Right lobe of liver (tissue), 4 donors: ENCODE data around the gene MAP2K6.

Experiments used
- POLR2A ChIP-seq: fragments of 450-650 bp; IDR thresholded peaks from one replicate; pipeline ENCODE4 v1.6.1; 2017; ENCODE audit warnings: antibody characterized with exemption, mild to moderate bottlenecking
- TF ChIP-seq, protein P1 (sequence below), 4 donors: fragments of 200-600 bp in 3 of 4; fragments of 450-650 bp in 1 of 4; IDR thresholded peaks; one replicate each; pipeline versions ENCODE4 v1.5.1 to v1.8.0; 2016 to 2022; ENCODE audit warnings: antibody characterized with exemption in 4 of 4, mild to moderate bottlenecking in 2 of 4
- donor health status: DM: no; HTN: no; CAD: no.
- donor health status: DM: no; HTN: no; CAD: no.
- donor health status: DM: no; HTN: yes; CAD: no.

DNA sequence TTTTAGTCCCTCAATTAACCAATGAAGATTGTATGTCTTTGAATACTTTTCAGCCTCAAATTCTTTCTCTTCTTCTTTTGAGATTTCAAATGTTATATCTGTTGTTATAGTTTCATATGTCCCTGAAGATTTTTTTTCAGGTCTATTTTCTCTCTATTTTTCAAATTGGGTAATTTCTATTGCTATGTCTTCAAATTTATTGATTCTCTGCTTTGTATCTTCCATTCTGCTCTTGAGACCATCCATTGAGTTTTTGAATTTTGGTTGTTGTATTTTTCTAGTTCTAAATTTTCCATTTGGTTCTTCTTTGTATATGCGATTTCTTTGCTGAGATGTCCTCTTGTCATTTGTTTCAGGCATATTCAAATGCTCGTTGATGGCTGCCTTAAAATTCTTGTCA lies 26.7 kb downstream of the MAP2K6 start:
- TF ChIP-seq, protein P1, sequence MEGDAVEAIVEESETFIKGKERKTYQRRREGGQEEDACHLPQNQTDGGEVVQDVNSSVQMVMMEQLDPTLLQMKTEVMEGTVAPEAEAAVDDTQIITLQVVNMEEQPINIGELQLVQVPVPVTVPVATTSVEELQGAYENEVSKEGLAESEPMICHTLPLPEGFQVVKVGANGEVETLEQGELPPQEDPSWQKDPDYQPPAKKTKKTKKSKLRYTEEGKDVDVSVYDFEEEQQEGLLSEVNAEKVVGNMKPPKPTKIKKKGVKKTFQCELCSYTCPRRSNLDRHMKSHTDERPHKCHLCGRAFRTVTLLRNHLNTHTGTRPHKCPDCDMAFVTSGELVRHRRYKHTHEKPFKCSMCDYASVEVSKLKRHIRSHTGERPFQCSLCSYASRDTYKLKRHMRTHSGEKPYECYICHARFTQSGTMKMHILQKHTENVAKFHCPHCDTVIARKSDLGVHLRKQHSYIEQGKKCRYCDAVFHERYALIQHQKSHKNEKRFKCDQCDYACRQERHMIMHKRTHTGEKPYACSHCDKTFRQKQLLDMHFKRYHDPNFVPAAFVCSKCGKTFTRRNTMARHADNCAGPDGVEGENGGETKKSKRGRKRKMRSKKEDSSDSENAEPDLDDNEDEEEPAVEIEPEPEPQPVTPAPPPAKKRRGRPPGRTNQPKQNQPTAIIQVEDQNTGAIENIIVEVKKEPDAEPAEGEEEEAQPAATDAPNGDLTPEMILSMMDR (IDR thresholded peaks at IDR 0.05), result no peak
- no peak for TF ChIP-seq POLR2A
